ENCODE measurements around the gene SH3BP5. TPM values are rescaled to one million over a fixed set of nuclear protein-coding genes. Genes with fewer than 3 reads are reported as not detected.

The SH3BP5 gene
- total RNA-seq, 1 experiment from 2014 or later: 13.9 TPM

GRCh38 chr3:15372918-15373317 is 40.5 kb upstream of the SH3BP5 start:
- H3K36me3 ChIP-seq (ENCODE audit: control insufficient read depth in 1 of 2, insufficient read depth in 2 of 2, low read length in 2 of 2): no peaks in the 10 kb centered on the region
- H3K9ac ChIP-seq (ENCODE audit: low read length): no peak overlapping the region
- H3K4me1 ChIP-seq (ENCODE audit: control insufficient read depth in 1 of 2, insufficient read depth in 2 of 2, low read length in 2 of 2): peaks cover 0 to 3% of the 10 kb centered on the region in 2 experiments; a peak in 2 of 4 replicates
- intact Hi-C loops (cut with micrococcal nuclease): no loop called here
- H3K4me2 ChIP-seq (ENCODE audit: low read length): no peak overlapping the region
- H3K9me3 ChIP-seq (ENCODE audit: control insufficient read depth in 1 of 2, insufficient read depth in 1 of 2, low read depth in 1 of 2, low read length in 2 of 2): no peaks in the 10 kb centered on the region
- ChIA-PET POLR2A (no interaction called here), CTCF (no interaction called here), RAD21 (ENCODE audit: low non-redundant PET in 1 of 2, low total read pairs in 2 of 2, uncharacterized antibody in 2 of 2, unreplicated experiment in 2 of 2) (no interaction called here)
- H3K9me2 ChIP-seq (ENCODE audit: insufficient read depth): no peaks in the 10 kb centered on the region
- no peaks in the 10 kb centered on the region for H3K27me3 ChIP-seq (ENCODE audit: insufficient read depth, low read length)
- H2AFZ ChIP-seq (ENCODE audit: low read depth, low read length, poor library complexity, severe bottlenecking): no peak overlapping the region
- H3K79me2 ChIP-seq (ENCODE audit: insufficient read depth, low read length): no peaks in the 10 kb centered on the region
- H3K4me3 ChIP-seq (replicated peaks in 1 of 2; ENCODE audit: low read depth in 1 of 2, low read length in 2 of 2): no peak overlapping the region
- ATAC-seq (no peak), DNase-seq (ENCODE audit: low read depth, low spot score) (no peak)
- TF ChIP-seq CEBPB (IDR thresholded peaks at IDR 0.05; ENCODE audit: low read depth): no peak
- no peak for TF ChIP-seq FOSL1 (IDR thresholded peaks at IDR 0.05; ENCODE audit: low read depth)
- TF ChIP-seq ATF3 (IDR thresholded peaks at IDR 0.05): no peak
- TF ChIP-seq ZBTB33 (IDR thresholded peaks at IDR 0.05; ENCODE audit: extremely low read depth, insufficient replicate concordance, low read length): no peak
- TF ChIP-seq ELF1 (IDR thresholded peaks at IDR 0.05; ENCODE audit: borderline replicate concordance, low read depth): no peak
- TF ChIP-seq EZH2phosphoT487 (IDR thresholded peaks at IDR 0.05; ENCODE audit: borderline replicate concordance): no peak
- no peak for TF ChIP-seq SRF (IDR thresholded peaks at IDR 0.05; ENCODE audit: low read depth)
- TF ChIP-seq JUND (IDR thresholded peaks at IDR 0.05): no peak
- no peak for TF ChIP-seq SIN3A (IDR thresholded peaks at IDR 0.05; ENCODE audit: low read depth)
- TF ChIP-seq YY1 (IDR thresholded peaks at IDR 0.05; ENCODE audit: extremely low read depth, insufficient replicate concordance, low read depth, low read length): no peak
- no peak overlapping the region for H3K27ac ChIP-seq (ENCODE audit: low read depth, low read length)
- no TSS peak for BruUV-seq (replicated peaks)
- H4K20me1 ChIP-seq (ENCODE audit: insufficient read depth): no peaks in the 10 kb centered on the region
